A549 (cell line): ENCODE results near the gene ATP5F1C.

ENCODE experiments used
- CEBPB ChIP-seq, 2 experiments: fragments of >200 bp in 1 of 2; sonication (Bioruptor Twin) in 1 of 2; formaldehyde crosslinking in 1 of 2; IDR thresholded peaks; 2 replicates each; pipeline ENCODE4 v1.6.1; 2012 to 2016
- EP300 ChIP-seq, 2 experiments: fragments of >200 bp; sonication (Bioruptor Twin); formaldehyde crosslinking; IDR thresholded peaks; 2 replicates in 1 of 2; 3 replicates in 1 of 2; pipeline ENCODE4 v1.6.1; 2016 to 2017
- ESRRA ChIP-seq: fragments of 150-350 bp; IDR thresholded peaks from 2 replicates; pipeline ENCODE4 v1.6.1; 2014; ENCODE audit warnings: mild to moderate bottlenecking, low read length, borderline replicate concordance
- HOXB5 ChIP-seq: fragments of 250-450 bp; sonication (Bioruptor Pico); IDR thresholded peaks from 2 replicates; pipeline ENCODE4 v1.5.0; 2020; ENCODE audit warnings: mild to moderate bottlenecking, moderate library complexity
- KDM5A ChIP-seq: fragments of 200-600 bp; sonication (generic); IDR thresholded peaks from 2 replicates; pipeline ENCODE4 v1.6.1; 2016; ENCODE audit warnings: antibody characterized with exemption, mild to moderate bottlenecking
- NR3C1 ChIP-seq: fragments of >200 bp; sonication (Bioruptor Twin); formaldehyde crosslinking; IDR thresholded peaks from 3 replicates; pipeline ENCODE4 v1.6.1; 2017
- POLR2A ChIP-seq: IDR thresholded peaks from 2 replicates; pipeline ENCODE4 v1.6.1; 2012; ENCODE audit warnings: mild to moderate bottlenecking, low read length
- RAD21 ChIP-seq, 2 experiments: fragments of >200 bp in 1 of 2; sonication (Bioruptor Twin) in 1 of 2; formaldehyde crosslinking in 1 of 2; IDR thresholded peaks in 1 of 2; conservative IDR thresholded peaks in 1 of 2; 2 replicates in 1 of 2; 3 replicates in 1 of 2; pipeline ENCODE4 v1.6.1; 2012 to 2018; ENCODE audit warnings: inconsistent platforms in 1 of 2
- RFX5 ChIP-seq: fragments of 450-650 bp; IDR thresholded peaks from 2 replicates; pipeline ENCODE4 v1.7.1; 2014; ENCODE audit warnings: antibody characterized with exemption, mild to moderate bottlenecking, moderate library complexity
- ZFP36 ChIP-seq: fragments of 450-650 bp; IDR thresholded peaks from 2 replicates; pipeline ENCODE4 v1.6.1; 2014; ENCODE audit warnings: borderline replicate concordance; ENCODE audit not compliant: partially characterized antibody
- TF ChIP-seq, protein P1 (sequence below): fragments of >200 bp; sonication (Bioruptor Twin); formaldehyde crosslinking; IDR thresholded peaks from 3 replicates; pipeline ENCODE4 v1.5.1; 2016
- TF ChIP-seq, protein P2 (sequence below): fragments of >200 bp; sonication (Bioruptor Twin); formaldehyde crosslinking; IDR thresholded peaks from 3 replicates; pipeline ENCODE4 v1.6.1; 2016
- TF ChIP-seq, protein P3 (sequence below): fragments of 450-650 bp; IDR thresholded peaks from 2 replicates; pipeline ENCODE4 v1.6.1; 2014; ENCODE audit warnings: antibody characterized with exemption

DNA sequence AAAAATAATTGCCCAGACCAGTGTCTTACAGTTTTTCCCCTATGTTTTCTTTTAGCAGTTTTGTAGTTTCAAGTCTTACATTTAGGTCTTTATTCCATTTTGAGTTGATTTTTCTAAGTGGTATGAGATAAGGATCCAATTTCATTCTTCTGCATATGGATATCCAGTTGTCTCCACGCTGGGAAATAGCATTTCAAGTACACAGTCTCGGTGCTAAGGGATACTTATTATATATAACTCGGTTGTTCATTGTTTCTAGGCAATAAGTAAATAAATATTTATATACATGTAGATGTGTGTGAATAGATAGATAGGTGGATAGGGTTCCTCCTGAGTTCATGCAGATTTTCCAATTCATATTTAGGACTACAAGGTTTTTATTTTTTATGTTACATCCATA, 46.3 kb downstream of the ATP5F1C start:
- no peak for TF ChIP-seq POLR2A
- TF ChIP-seq, protein P1, sequence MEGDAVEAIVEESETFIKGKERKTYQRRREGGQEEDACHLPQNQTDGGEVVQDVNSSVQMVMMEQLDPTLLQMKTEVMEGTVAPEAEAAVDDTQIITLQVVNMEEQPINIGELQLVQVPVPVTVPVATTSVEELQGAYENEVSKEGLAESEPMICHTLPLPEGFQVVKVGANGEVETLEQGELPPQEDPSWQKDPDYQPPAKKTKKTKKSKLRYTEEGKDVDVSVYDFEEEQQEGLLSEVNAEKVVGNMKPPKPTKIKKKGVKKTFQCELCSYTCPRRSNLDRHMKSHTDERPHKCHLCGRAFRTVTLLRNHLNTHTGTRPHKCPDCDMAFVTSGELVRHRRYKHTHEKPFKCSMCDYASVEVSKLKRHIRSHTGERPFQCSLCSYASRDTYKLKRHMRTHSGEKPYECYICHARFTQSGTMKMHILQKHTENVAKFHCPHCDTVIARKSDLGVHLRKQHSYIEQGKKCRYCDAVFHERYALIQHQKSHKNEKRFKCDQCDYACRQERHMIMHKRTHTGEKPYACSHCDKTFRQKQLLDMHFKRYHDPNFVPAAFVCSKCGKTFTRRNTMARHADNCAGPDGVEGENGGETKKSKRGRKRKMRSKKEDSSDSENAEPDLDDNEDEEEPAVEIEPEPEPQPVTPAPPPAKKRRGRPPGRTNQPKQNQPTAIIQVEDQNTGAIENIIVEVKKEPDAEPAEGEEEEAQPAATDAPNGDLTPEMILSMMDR, result no peak
- TF ChIP-seq HOXB5 (CRISPR knock-in tag), result no peak
- TF ChIP-seq, protein P2, sequence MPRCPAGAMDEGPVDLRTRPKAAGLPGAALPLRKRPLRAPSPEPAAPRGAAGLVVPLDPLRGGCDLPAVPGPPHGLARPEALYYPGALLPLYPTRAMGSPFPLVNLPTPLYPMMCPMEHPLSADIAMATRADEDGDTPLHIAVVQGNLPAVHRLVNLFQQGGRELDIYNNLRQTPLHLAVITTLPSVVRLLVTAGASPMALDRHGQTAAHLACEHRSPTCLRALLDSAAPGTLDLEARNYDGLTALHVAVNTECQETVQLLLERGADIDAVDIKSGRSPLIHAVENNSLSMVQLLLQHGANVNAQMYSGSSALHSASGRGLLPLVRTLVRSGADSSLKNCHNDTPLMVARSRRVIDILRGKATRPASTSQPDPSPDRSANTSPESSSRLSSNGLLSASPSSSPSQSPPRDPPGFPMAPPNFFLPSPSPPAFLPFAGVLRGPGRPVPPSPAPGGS, result no peak
- TF ChIP-seq NR3C1, result no peak
- TF ChIP-seq ESRRA, result no peak
- TF ChIP-seq RAD21 (conservative IDR thresholded peaks at IDR 0.05 in 1 of 2, IDR thresholded peaks at IDR 0.05 in 1 of 2), result no peak
- TF ChIP-seq, protein P3, sequence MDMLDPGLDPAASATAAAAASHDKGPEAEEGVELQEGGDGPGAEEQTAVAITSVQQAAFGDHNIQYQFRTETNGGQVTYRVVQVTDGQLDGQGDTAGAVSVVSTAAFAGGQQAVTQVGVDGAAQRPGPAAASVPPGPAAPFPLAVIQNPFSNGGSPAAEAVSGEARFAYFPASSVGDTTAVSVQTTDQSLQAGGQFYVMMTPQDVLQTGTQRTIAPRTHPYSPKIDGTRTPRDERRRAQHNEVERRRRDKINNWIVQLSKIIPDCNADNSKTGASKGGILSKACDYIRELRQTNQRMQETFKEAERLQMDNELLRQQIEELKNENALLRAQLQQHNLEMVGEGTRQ, result no peak
- TF ChIP-seq CEBPB (IDR thresholded peaks at IDR 0.05), result no peak
- no peak for TF ChIP-seq RFX5
- TF ChIP-seq EP300 (IDR thresholded peaks at IDR 0.05), result no peak
- TF ChIP-seq KDM5A, result no peak
- no peak for TF ChIP-seq ZFP36
